Astrocyte of the hippocampus (primary cell): Measurements from ENCODE around the gene WNT9A.
A peak's percentile ranks its signal among the peaks of the same experiment; 100 is the strongest.

Experiments
- DNase-seq: peaks from one replicate; pipeline ENCODE4 v3.0.0; 2011; ENCODE audit warnings: low read depth, low spot score

The WNT9A gene

DNA sequence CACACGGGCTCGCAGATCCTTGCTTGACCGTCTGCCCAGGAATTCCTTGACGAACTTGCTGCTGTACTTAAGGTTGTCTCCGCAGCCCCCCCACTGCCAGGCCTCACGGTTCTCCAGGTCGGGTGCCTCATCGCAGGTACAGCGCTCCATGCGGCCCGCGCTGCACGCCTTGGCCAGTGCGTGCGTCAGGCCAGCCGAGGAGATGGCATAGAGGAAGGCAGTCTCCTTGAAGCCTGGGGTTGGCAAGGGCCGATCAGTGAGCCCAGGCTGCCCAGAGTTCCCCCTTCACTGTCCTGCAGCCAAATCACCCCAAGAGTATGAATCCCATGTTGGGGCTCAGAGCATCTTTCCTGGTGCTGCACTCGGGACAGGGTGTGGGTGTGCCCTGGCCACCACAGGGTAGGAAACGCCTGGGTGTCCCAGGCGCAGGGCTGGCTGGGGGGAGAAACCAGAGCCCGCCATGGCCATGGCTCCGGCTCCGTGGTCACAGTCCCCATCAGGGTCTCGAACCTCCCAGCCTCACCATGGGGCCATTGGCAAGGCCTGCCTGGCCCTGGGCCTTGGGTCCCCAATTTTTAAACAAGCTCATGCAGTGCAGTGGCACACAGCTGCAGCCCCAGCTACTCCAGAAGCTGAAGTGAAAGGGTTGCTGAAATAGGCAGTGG, 23.4 kb downstream of the WNT9A start:
- no peak for DNase-seq

DNA sequence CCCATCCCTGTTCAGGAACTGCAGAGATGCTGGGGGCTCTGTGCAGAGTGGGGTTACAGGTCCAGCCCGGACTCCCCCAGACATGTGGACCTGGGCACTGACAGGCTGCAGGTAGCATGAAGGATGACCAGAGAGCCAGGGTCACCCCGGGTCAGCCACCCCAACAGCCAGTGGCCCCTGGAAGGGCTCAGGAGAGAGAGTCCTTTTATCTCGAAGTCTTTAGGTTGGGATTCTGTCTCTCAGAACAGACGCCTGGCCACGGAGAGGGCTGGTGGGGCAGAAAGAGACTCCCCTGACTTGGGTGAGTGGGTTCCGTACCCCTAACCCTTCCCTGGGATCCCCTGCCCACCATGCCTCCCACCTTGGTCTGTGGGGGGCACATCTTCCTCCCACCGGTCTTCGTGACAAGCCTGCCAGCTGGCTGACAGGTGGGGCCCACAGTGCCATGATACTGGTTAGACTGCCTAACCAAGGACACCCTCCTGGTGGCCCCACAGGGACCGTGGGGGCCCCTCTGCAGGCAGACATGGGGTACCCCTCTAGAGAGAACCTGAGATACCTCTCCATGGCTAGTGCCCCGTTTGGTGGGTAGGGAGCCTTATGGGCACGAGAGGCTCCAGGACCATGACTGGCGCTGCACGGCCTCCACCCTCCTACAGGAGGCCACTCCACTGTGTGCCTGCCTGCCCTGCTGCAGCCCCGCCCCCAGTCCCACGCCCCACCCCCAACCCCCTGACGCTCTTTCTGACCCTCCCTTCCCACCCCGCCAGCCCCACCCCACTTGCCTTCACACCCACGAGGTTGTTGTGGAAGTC, 24.2 kb downstream of the WNT9A start:
- DNase-seq: no peak

DNA sequence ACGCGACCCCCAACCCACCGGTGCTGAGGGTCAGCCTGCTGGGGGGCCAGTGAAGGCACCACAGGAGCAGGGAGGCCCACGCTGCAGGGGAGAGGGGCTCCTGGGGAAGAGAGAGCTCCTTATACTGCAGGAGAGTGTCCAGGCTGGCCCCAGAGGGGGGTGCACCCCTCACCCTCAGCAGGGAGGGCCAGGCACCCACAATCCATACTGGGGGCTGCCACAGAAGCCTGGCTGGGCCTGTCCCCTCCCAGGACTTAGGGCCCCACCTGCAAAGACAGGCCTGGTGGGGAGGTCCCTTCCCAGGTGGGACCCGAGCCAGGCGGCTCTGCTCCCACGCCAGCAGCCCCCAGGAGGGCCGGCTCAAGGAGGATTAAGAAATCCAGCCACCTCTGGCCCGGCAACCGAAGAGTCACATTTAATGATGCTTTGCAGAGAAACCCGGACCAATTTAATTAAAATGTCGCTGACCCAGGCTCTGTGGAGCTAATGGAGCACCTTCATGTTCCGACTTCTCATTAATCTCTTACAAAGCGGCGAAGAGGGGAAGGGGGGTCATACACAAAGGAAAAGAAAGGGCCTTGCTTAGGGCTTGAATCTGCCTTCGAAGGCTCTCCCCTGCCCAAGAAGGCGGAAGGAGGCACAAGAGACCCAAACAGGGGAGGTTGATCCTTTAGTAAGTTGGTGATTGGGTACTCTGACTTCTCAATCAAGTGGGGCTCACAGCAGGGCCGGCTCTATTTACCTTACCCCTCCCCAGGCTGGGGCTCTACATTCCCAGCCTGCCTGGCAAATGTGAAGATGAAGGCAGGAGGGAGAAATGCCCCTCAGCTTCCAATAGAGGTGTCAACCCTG, 25.0 kb downstream of the WNT9A start:
- DNase-seq: no peak

DNA sequence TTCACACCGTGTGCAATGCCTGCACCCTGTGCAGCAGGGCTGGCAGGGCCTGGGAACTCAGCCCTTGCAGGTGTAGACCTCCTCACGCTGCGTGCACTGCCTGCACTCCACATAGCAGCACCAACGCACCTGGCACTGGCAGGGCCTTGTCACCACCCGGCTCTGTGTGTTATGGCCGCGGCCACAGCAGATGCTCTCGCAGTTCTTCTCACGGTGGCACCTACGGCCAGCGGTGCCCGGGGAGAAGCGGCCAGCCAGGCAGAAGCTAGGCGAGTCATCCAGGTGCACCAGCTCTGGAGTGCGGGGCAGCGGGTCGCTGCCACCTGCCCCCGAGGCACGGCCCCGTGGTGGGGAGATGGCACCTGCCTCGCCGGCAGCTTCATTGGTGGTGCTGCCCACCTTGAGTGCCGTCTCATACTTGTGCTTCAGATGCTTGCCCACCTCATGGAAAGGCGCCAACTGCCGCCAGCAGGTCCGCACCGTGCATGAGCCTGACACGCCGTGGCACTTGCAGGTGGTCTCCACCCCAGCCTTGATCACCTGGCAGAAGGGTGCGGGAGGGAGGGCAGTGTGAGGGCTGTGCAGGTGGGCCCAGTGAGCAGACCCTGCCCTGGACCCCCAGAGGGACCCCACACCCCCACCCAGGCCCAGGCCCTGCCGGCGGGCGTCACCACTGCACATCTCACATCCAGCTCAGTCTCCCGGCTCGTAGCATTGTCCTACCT, 26.1 kb downstream of the WNT9A start:
- DNase-seq: no peak

DNA sequence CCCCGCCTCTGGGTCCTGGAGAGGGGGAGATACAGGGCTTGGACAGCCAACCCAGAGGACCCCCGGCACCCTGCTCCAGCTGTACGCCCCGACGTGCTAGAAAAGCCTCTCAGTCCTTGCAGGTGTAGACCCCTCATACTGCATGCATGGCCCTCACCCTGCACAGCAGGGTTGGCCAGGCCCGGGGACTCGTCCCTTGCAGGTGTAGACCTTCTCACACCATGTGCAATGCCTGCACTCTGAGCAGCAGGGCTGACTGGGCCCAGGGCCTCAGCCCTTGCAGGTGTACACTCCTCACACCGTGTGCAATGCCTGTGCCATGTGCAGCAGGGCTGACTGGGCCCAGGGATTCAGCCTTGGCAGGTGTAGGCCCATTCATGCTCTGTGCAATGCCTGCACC, 26.8 kb downstream of the WNT9A start:
- no peak for DNase-seq

DNA sequence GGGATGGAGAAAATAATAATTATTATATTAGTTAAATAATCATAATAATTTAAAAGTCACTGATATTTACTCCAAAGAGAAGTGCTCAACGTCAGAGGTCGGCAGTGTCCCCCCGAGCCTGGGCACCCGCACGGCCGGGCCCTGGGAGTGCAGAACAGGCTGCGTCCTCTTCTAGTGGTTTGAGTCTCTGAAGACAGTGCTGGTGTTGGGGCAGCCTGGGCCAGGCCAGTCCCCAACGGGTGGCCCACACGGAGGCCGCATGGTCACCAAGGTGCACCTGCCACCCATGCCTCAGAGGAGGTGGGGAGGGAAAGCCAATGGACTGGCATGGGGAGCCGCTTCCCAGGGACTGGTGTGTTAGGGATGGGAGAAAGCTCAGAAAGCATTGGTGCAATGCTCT, 27.3 kb downstream of the WNT9A start:
- DNase-seq: no peak

DNA sequence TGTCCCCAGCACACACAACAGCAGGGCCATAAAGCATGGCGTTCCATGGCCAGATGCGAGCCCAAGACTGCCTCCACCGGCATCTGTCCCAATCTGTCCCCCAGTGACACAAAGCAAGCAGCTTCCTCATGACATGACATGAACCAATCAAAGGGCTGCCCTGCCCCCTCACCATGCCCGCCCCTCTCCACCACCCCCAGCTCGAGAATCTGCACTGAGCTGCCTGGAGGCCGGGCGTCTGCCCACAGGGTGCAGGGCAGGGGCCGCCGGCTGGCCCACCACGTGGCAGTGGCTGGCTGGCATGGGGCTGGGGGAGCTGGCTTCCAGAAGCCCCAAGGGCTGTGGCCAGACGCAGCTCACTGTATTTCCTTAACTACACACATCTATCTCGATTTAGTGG, 27.8 kb downstream of the WNT9A start:
- no peak for DNase-seq

DNA sequence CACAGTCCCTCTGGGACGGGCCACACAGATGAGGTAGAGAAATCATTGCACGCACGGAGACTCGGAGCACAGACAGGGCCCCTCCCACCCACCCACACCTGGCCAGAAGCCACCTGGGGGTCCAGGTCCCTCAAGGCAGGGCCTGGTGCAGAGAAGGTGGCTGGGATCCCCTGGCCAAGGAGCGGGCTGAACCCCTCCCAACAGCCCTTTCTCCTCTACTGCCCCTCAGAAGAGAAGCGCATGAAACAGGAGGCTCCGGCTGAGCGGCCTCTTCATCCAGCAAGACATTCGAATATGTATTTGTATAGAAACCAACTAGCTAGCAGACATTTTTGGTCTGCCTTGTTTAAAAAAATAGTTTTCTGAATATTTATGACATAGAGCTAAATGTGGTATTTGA, 29.0 kb downstream of the WNT9A start:
- DNase-seq: no peak

DNA sequence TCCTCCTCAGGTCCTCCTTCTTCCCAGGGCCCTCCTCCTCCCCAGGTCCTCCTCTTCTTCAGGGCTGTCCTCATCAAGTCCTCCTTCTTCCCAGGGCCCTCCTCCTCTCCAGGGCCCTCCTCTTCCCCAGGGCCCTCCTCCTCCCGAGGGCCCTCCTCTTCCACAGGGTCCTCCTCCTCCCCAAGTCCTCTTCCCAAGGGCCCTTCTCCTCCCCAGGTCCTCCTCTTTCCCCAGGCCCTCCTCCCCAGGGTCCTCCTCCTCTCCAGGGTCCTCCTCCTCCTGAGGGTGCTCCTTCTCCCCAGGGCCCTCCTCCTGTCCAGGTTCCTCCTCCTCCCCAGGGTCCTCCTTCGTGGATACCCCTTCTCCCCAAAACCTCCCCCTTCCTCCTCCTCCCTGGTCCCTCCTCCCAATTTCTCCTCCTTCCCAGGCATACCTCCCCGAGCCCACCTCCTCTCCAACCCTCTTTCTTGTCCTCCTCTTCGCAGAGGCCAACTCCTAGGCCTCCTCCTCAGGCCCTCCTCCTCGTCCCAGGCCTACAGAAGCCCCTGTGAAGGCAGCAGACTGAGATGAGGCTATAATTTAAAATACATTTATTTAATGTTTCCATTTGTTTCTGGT, 29.5 kb downstream of the WNT9A start:
- no peak for DNase-seq

DNA sequence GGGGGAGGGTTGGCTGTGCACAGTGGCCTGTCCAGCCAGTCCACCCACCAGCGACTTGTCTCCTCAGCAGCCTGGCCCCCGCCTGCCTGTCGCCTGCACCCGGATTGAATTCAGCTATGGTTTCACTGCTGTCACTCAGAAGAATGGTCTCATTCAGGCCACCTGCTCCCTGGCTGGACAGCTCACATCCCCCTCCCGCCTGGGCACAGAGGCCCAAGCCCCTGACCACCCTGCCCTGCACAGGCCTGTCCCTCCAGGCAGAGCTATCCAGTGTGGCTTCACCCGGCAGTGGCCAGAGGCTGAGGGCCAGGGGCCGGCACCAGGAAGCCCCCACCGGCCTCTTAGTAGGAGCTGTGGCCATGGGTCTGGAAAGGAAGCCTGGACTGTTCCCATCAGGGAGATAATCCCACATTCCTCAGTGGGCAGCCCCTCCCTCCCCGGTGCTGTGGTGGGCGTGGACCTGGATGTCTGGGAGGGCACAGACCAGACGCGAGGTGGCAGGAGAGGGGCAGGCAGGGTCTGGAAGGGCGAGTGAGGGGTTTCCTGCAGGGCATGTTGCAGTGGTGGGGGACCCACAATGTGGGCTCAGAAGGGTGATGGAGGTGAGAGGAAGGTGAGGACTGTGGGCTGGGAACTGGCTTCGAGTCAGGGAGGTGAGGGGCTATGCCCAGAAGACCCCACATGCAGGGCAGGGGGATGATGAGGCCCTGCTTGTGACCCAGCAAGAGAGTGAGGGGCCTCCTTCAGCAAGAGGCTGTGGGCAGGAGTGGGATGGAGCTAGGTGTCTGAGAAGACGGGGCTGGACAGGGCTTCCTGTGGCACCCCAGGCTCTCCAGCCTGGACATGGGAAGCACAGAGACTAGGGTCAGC, 30.4 kb downstream of the WNT9A start:
- DNase-seq: no peak

DNA sequence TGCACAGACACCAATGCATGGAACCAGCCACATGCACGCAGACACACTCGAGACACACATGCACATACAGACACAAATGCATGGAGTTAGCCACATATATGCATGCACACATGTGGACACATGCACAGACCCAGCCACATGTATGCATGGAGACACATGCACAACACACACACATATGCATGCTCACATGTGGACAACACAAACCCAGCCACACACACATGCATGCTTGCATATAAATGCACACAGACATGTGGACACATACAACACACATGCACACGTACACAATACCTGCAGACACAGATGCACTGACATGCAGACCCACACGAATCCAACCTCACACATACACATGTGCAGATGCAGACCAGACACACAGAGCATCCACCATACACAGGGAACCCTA, 31.1 kb downstream of the WNT9A start:
- no peak for DNase-seq

DNA sequence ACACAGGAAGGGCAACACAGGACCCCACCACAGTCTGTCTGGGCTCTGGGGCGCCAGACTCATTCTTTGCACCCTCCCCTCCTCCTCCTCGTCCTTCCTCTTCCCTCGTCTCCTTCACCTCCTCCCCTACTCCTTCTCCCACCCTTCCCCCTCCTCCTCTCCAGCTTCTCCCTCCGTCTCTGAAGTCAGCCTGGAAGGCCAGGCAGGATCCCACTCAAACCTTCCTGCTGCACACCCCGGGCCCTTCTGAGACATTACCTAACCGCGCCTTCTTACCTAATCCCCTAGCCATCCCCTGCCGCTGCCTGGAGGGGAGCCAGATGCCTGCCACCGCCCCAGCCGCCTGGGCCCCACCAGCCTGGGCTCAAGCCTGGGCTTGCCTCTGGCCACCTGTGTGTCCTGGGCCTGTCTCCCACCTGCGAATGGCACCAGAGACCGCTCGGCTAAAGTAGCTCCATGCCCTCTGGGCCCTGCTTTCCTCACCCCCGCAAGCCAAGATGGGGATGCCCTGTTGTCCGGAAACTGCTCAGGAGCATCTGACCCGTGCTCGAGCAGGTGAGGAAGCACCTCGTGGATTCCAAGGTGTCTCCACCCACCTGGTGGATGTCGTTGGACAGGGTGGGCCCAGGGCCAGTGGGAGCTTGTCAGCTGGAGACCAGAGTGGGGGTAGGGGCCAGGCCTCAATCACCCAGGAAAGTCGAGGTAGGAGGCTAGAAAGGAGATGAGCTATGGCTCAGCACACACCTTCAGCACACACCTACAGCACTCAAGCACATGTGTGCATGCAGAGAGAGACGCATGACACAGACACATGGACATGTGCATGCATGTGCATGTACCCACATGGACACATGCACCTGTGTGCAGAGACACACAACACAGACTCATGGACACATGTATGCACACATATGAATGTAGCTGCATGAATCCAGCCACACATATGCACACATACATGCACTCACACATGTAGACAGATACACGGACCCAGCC, 31.9 kb downstream of the WNT9A start:
- DNase-seq: no peak

DNA sequence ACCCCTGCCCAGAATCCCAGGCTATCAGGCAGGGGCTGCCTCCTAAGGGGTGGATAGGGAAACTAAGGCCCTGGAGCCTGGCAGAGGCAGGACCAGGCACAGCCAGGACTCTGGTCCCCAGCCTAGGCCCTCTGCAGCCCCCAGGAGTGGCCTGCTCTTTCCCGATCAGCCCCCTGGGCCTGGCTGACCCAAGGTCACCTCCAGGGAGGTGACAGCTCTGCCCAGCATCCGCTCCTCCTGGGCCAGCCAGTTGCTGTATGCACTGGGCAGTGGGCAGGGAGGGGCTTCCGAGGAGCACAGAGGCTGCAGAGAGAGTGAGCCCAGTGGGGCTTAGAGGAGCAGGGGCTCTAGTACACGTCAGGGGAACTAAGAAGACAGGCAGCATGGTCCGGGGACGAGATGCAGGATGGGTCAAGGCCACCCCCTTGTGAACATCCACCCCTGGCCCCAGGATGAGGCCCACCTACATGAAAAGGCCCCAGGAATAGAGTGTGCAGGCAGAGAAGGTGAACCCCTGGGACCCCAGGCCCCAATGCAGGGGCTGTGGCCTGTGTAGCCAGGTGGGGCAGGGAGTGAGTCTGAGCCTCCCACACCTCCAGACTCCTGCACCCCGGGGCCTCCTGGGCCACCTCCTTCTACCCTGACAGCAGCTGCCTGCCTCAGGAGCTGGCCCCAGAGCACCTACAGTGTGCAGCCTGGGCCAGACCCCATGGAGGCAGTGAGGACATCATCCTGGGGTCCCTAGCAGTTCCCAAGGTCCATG, 32.8 kb downstream of the WNT9A start:
- DNase-seq: no peak

DNA sequence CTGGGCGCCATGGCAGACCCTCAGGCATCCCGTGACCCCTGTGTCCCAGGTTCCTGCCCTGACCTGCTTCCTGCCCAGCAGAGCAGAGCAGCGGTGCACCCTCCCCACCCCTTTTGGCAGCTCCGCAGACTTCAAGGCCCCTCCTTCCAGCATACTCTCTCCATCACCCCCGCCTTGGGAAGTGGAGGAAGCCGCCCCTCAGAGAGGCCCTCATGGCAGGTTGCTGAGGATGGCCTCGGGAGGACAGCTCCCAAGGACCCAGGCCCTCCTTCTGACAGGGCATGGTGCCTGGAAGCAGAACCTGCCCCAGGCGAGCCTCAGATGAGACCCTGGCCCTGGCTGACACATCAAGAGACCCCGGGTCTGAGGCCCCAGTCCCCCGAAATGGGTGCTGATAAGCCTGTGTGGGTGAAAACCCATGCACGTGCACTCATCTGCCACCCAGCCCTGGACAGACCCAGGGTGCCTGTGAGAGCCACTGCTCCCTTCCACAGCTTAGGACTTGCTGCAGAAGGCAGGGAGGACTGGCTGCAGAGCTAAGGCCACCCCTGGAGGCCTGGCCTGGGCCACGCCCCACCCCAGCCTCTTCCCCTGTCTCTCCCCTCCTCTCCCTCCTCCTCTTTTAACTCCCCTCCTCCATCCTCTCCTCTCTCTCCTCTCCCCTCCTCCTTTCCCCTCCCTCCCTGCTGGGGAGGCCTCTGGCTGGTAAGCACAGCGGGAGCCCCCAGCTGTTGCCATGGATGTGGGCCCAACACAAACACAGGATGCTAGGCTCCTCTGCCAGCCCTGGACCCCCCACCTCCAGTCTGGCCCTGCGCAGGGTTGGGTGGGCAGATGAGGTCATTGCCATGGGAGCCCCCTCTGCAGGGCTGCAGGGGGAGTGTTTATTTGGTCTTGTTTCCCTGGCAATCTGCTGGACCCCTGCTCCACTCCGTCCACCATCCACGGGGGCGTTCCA, 33.7 kb downstream of the WNT9A start:
- DNase-seq: peak; percentile 23

DNA sequence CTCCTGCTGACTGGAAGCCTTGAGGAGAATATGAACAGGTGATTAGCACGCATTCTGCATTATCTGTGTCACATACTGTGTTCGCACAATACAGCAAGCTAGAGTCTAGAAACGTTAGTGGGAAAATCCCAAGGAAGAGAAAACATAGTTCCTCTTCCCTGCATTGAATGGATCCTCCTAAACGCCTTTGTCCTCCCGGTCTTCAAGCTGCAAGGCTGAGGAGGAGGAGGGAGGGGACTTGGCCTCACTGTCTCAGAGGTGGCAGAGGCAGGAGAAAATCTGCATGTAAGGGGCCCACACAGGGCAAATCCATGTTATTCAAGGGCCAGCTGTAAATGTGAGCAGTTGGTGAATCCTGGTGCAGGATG, 34.4 kb downstream of the WNT9A start:
- DNase-seq: no peak

DNA sequence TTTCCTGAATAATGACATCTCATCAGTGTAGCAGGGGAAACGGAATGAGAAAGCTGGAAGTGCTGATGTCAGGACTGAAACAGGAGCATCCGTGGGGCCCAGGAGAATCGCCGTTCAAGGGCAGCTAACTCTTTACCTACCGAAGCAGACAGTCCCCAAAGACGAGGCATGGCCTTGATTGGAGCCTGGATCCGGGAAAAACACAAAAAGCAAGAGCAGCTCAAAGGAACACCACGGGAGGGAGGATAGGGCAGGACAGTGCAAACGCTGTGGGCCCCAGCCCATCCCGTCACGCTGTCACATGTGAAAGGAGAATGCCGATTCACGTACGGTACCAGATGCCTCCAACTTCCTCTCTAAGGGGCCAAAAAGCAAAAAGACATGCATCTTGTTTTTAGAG, 34.9 kb downstream of the WNT9A start:
- DNase-seq: no peak

DNA sequence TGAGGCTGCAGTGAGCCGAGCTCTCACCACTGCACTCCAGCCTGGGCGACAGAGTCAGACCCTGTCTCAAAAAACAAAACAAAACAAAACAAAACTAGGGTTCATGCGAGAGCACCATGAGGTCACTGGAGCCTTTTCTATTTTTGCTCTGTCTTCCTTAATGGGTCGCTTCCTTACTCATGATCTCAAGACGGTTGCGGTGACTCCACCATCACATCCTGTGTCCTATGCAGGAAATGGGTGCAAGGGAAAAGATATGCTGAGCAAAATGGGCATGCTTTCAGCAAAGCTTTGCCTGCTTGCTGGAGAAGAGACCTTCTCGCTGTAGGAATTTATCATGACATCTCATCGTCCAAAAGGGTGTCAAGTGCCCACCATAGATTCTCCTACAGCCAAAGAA, 36.4 kb downstream of the WNT9A start:
- no peak for DNase-seq
